Neutrophil (primary cell): Measurements from ENCODE around the gene CRIP1.

Source experiments
- H3K27ac ChIP-seq: fragments of 200-600 bp; sonication (generic); 2 replicates; pipeline ENCODE4 v1.5.1; 2016; ENCODE audit warnings: mild to moderate bottlenecking, moderate library complexity
- H3K27me3 ChIP-seq: fragments of 200-600 bp; sonication (generic); 2 replicates; pipeline ENCODE4 v1.6.0; 2016; ENCODE audit warnings: mild to moderate bottlenecking
- H3K36me3 ChIP-seq: fragments of 200-600 bp; sonication (generic); 2 replicates; pipeline ENCODE4 v1.5.1; 2017
- H3K4me1 ChIP-seq, 2 experiments: fragments of 200-600 bp in 1 of 2; sonication (generic) in 1 of 2; 1 replicate in 1 of 2; 2 replicates in 1 of 2; pipeline versions ENCODE4 v1.5.1 to v1.6.1; 2013 to 2016; ENCODE audit warnings: low read depth in 1 of 2, low read length in 1 of 2, mild to moderate bottlenecking in 1 of 2, moderate library complexity in 1 of 2; ENCODE audit not compliant: control insufficient read depth in 1 of 2, insufficient read depth in 1 of 2
- H3K4me3 ChIP-seq, 2 experiments: fragments of 200-600 bp in 1 of 2; sonication (generic) in 1 of 2; 1 replicate in 1 of 2; 2 replicates in 1 of 2; pipeline ENCODE4 v1.5.1; 2013 to 2016; ENCODE audit warnings: low read depth in 1 of 2, low read length in 1 of 2, mild to moderate bottlenecking in 1 of 2, moderate library complexity in 1 of 2
- H3K9me3 ChIP-seq: fragments of 200-600 bp; sonication (generic); 2 replicates; pipeline ENCODE4 v1.5.1; 2016
- TF ChIP-seq, protein P1 (sequence below): fragments of 200-600 bp; sonication (generic); IDR thresholded peaks from 2 replicates; pipeline ENCODE4 v1.5.1; 2016; ENCODE audit warnings: antibody characterized with exemption

CRIP1 gene

GRCh38 chr14:105496831-105497591, 10.3 kb downstream of the CRIP1 start:
- no peak overlapping the region for H3K27ac ChIP-seq
- H3K36me3 ChIP-seq: peaks cover 18% of the 10 kb centered on the region
- no peak overlapping the region for H3K4me3 ChIP-seq
- no peaks in the 10 kb centered on the region for H3K9me3 ChIP-seq
- TF ChIP-seq, protein P1, sequence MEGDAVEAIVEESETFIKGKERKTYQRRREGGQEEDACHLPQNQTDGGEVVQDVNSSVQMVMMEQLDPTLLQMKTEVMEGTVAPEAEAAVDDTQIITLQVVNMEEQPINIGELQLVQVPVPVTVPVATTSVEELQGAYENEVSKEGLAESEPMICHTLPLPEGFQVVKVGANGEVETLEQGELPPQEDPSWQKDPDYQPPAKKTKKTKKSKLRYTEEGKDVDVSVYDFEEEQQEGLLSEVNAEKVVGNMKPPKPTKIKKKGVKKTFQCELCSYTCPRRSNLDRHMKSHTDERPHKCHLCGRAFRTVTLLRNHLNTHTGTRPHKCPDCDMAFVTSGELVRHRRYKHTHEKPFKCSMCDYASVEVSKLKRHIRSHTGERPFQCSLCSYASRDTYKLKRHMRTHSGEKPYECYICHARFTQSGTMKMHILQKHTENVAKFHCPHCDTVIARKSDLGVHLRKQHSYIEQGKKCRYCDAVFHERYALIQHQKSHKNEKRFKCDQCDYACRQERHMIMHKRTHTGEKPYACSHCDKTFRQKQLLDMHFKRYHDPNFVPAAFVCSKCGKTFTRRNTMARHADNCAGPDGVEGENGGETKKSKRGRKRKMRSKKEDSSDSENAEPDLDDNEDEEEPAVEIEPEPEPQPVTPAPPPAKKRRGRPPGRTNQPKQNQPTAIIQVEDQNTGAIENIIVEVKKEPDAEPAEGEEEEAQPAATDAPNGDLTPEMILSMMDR: no peak
- H3K27me3 ChIP-seq: no peaks in the 10 kb centered on the region
- H3K4me1 ChIP-seq: peaks cover 0 to under 1% of the 10 kb centered on the region in 2 experiments

GRCh38 chr14:105497671-105498429, 11.2 kb downstream of the CRIP1 start:
- TF ChIP-seq, protein P1: no peak
- Histone ChIP-seq H3K27me3 (no peaks in the 10 kb centered on the region), H3K9me3 (no peaks in the 10 kb centered on the region), H3K27ac (no peak overlapping the region), H3K4me3 (no peak overlapping the region), H3K4me1 (no peaks in the 10 kb centered on the region), H3K36me3 (peaks cover 18% of the 10 kb centered on the region)

GRCh38 chr14:105498430-105499255, 12.0 kb downstream of the CRIP1 start:
- Histone ChIP-seq H3K9me3 (no peaks in the 10 kb centered on the region), H3K27ac (no peak overlapping the region), H3K4me3 (no peak overlapping the region), H3K36me3 (peaks cover 18% of the 10 kb centered on the region), H3K4me1 (no peaks in the 10 kb centered on the region), H3K27me3 (no peaks in the 10 kb centered on the region)
- TF ChIP-seq, protein P1: no peak

DNA sequence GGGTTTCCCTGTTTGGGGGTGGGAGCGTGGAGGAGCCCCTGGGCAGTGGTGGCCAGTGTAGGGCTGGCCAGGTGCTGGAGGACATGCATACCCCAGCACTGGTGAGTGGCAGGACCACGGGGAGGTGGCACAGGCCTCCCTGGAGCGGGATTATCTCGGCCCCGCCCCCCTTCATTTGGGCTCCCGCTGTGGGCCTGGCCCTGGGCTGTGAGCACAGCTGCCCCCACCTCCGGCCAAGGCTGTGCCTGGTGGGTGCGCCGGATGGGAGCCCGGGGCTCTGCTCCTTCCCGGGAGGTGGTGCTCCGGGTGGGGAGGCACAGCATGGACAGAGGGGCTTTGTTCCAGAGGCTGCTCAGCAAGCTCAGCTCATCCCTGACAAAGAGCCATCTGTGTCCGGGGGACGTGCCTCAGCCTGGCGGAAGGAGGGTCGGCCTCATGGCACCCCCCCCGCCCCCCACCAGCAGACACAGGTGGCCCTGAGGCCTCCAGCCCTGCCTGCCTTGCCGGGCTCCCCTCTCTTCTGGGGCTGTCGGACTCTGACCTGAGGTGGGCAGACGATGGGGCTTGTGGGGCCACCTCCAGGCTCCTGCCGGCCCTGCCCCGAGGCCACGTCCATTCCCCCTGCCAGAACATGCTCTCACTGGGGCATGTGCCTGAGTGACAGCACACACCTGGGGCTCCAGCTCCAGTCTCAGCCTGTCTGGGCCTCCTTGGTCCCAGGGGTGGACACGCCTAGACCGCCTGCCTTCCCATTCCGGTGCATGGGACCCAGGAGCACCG, 12.8 kb downstream of the CRIP1 start:
- Histone ChIP-seq H3K27me3 (no peaks in the 10 kb centered on the region), H3K27ac (no peak overlapping the region), H3K36me3 (peaks cover 18% of the 10 kb centered on the region), H3K9me3 (no peaks in the 10 kb centered on the region), H3K4me3 (no peak overlapping the region), H3K4me1 (no peaks in the 10 kb centered on the region)
- TF ChIP-seq, protein P1: no peak
